Activated CD8-positive, alpha-beta memory T cell treated with anti-CD3 and anti-CD28 coated beads for 1 hour (primary cell): ENCODE data around the gene DUSP22.
"Not testable (repeated sequence)": the region's sequence is repeated elsewhere in the genome, so short reads cannot be mapped to it uniquely, and the experiment has no call there.

Source experiments
- DNase-seq, 2 donors: peaks; one replicate each; pipeline ENCODE4 v3.0.0-alpha.2; 2020; ENCODE audit warnings: low read depth in 1 of 2; ENCODE audit errors: extremely low read depth in 1 of 2

Gene DUSP22, protein sequence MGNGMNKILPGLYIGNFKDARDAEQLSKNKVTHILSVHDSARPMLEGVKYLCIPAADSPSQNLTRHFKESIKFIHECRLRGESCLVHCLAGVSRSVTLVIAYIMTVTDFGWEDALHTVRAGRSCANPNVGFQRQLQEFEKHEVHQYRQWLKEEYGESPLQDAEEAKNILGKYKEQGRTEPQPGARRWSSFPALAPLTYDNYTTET

GRCh38 chr6:291697-292505 lies at the start of gene DUSP22:
Gene DUSP22 (plus strand): TSS chr6:292487. CDS start chr6:292540, 53 bp downstream.
- DNase-seq: peak; percentile 67 to 73

GRCh38 chr6:246352-246751 lies 45.9 kb upstream of the DUSP22 start:
- no peak for DNase-seq

- DNase-seq: no peak
Observed at GRCh38 chr6:247351-247750, 44.9 kb upstream of the DUSP22 start.

GRCh38 chr6:248046-248445 lies 44.2 kb upstream of the DUSP22 start:
- DNase-seq: not testable (repeated sequence)

GRCh38 chr6:250676-251075 lies 41.6 kb upstream of the DUSP22 start:
- no peak for DNase-seq

- DNase-seq: no peak
Observed at GRCh38 chr6:251920-252319, 40.4 kb upstream of the DUSP22 start.

GRCh38 chr6:252775-253535 lies 39.3 kb upstream of the DUSP22 start:
- no peak for DNase-seq

DNA sequence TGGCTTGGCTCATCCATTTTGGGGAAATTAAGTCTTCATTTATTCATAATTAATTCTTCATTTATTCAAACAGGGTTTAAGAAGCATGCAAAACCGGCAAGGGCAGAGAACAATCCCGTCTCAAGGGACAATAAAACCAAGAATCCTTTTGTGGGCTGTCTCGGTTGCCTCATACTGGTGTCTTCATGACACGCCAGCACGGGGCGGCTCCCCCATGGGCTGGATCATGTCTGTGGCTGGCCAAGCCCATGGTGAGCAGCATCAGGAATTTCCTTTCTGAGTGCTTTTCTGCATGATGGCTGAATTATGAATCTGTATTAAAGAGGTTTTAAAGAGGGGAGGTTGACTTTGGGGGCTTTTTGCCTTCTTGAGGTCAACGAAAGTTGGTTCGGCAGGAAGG lies 38.3 kb upstream of the DUSP22 start:
- no peak for DNase-seq

DNA sequence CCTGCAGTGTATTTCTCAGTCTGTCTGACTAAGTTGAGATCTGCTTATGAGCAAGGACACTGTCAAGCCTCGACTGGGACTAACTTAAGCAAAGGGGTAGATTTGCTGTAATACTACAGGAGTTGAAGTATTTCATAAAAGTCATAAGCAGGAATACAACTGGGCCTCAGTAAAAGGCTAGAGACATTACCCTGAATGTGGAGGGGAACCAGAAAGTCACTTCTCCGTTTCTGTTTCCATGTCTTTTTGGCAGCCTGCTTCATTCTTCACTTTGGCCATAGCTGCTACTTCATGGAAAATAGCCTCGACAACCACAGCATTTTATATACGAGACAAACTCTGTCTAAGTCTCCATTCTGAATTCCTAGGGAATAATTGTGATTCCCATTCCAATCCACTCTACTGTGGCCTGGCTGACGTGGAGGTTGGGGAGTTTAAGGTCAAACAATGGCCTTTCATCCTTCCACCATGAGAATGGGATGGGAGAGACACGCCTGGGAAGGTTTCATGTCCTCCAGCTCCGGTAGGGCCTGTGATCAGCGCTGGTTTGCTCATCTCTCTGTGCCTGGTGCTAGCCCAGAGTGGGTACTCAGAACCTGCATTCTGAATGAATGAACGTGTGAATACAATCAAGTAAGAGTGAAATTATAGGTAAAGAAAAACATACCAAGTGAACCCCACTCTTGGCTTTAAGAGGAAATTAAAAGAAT lies 37.1 kb upstream of the DUSP22 start:
- DNase-seq: no peak

GRCh38 chr6:255751-256083 lies 36.6 kb upstream of the DUSP22 start:
- no peak for DNase-seq

DNA sequence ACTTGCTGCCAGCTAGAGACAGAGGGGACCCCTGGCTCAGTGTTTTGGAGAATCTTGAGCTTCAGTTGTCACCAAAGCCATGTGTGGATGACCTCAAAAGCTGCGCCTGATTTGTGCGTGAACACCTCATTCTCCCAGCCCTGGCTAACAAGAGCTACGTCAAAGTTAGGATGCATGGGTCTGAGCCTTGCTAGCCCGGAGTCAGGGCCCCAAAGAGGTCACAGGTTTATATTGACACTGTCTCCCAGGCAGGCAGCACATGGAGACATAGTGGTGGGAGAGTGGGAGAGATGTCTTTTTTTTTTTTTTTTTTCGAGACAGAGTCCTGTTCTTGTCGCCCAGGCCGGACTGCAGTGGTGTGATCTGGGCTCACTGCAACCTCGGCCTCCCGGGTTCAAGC lies 36.1 kb upstream of the DUSP22 start:
- DNase-seq: no peak

DNA sequence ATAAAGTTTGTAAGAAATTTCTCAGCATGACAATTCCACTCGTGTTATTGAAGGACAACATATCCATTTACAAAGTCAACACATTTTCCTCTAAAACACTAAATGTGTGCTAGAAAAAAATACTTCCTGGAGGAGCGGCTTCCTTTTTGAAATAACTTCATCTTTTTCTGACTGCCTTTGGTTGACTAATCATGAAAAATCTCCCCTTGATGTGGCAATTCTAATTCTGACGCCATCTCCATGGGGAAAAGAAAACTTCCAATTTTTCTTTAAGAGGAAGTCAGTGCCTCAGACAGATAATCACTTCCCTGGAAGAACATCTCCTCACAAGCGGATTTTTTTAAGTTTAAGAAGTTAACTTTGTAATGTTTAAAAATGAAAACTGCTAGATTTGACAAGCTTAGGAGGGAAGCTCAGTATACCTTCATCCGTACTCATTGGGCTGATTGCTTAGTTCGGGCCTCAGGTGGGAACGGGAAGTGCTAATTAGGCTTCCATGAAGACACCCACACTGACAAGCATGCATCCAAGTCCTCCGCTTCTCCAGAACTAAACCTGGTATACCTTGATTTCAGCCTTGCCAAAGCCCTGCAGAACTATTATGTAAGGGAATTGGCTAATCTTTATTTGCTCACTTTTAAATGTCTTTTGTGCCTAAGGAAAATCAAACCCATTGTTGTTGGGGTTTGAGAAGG lies 35.1 kb upstream of the DUSP22 start:
- no peak for DNase-seq

DNA sequence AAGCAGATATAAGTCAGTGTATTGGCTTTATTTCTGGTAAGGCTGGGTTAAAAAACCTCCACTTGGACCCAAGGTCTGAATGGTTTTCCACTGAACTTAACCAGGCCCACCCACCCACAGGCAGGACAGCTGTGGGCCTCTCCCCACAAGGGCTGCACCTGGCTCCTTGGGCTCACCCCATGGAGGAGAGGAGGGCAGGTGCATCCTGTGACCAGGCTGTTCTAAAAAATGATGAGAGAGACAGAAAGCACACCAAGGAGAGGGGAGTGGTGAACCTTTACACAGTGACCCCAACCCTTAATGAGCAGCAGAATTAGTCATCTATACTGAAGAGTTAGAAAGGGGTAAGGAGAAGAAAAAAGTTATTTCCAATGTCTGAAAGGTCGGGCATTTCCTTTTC lies 34.5 kb upstream of the DUSP22 start:
- DNase-seq: no peak

DNA sequence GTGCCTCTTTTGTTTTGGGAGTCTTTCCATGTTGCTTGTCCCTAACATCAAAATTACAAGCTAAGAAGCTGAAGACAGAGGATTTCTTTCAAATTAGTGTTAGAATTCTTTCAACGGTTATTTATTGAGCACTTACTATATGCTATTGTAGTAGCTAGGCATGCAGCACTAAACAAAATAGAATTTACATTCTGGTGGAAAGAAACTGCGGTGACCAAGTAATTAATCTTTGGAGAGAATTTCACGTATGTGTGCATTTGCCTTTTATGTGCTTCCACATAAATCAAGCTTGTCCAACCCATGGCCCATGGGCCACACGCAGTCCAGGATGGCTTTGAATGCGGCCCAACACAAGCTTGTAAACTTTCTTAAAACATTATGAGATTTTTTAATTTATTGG lies 33.0 kb upstream of the DUSP22 start:
- DNase-seq: no peak

- DNase-seq: no peak
Observed at GRCh38 chr6:259901-260508, 32.3 kb upstream of the DUSP22 start.

- DNase-seq: no peak
Observed at GRCh38 chr6:264626-265025, 27.7 kb upstream of the DUSP22 start.

- no peak for DNase-seq
Observed at GRCh38 chr6:268394-268935, 23.8 kb upstream of the DUSP22 start.

DNA sequence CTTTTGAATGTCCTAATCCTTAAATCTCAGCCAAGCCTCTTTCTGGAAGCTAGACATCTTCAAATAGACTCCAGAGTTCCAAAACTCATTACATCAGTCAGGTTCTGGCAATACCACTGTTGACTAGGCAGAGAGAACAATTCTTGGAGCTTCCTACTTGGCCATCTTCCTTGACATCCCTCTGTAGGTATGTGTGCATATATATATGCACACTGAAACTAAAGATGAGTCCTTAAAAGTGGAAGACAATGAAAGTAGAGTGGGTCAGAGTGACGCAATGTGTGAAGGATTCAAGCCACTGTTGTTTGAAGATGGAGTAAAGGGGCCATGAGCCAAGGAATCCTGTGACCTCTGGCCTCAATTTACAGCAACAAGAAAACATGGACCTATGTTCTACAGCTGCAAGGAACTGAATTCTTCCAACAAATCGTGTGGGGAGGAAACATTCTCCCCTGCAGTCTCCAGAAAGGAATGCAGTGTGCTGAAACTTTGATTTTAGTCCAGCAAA lies 18.7 kb upstream of the DUSP22 start:
- DNase-seq: no peak

- DNase-seq: no peak
Observed at GRCh38 chr6:277746-278145, 14.5 kb upstream of the DUSP22 start.

- DNase-seq: no peak
Observed at GRCh38 chr6:278494-278893, 13.8 kb upstream of the DUSP22 start.
